ENCODE measurements around the gene GRIK4.

The GRIK4 gene

GRCh38 chr11:120858740-120859139, 347.2 kb downstream of the GRIK4 start:
- TF ChIP-seq CTCF (conservative IDR thresholded peaks at IDR 0.05; ENCODE audit: low read depth, low read length) = no peak
- H3K27ac ChIP-seq = no peak overlapping the region
- H3K36me3 ChIP-seq (ENCODE audit: insufficient read depth) = no peaks in the 10 kb centered on the region
- no peak overlapping the region for H3K4me3 ChIP-seq (IDR thresholded peaks at IDR 0.05; ENCODE audit: insufficient read depth, low read depth, low read length)
- no peak overlapping the region for H2AFZ ChIP-seq (ENCODE audit: low read depth)
- no peaks in the 10 kb centered on the region for H4K20me1 ChIP-seq (ENCODE audit: insufficient read depth)
- H3K9ac ChIP-seq = no peak overlapping the region
- no peaks in the 10 kb centered on the region for H3K27me3 ChIP-seq (ENCODE audit: insufficient read depth, low read depth)
- no peaks in the 10 kb centered on the region for H3K79me2 ChIP-seq (ENCODE audit: insufficient read depth, low read depth)
- H3K4me2 ChIP-seq = no peak overlapping the region
- H3K4me1 ChIP-seq (ENCODE audit: low read depth, poor library complexity, severe bottlenecking) = no peaks in the 10 kb centered on the region

GRCh38 chr11:120859552-120860295, 348.2 kb downstream of the GRIK4 start:
- TF ChIP-seq CTCF (conservative IDR thresholded peaks at IDR 0.05; ENCODE audit: low read depth, low read length) = no peak
- Histone ChIP-seq H3K79me2 (ENCODE audit: insufficient read depth, low read depth) (no peaks in the 10 kb centered on the region), H4K20me1 (ENCODE audit: insufficient read depth) (no peaks in the 10 kb centered on the region), H2AFZ (ENCODE audit: low read depth) (no peak overlapping the region), H3K4me2 (no peak overlapping the region), H3K27me3 (ENCODE audit: insufficient read depth, low read depth) (no peaks in the 10 kb centered on the region), H3K27ac (no peak overlapping the region), H3K4me1 (ENCODE audit: low read depth, poor library complexity, severe bottlenecking) (no peaks in the 10 kb centered on the region), H3K9ac (no peak overlapping the region), H3K4me3 (IDR thresholded peaks at IDR 0.05; ENCODE audit: insufficient read depth, low read depth, low read length) (no peak overlapping the region), H3K36me3 (ENCODE audit: insufficient read depth) (no peaks in the 10 kb centered on the region)

DNA sequence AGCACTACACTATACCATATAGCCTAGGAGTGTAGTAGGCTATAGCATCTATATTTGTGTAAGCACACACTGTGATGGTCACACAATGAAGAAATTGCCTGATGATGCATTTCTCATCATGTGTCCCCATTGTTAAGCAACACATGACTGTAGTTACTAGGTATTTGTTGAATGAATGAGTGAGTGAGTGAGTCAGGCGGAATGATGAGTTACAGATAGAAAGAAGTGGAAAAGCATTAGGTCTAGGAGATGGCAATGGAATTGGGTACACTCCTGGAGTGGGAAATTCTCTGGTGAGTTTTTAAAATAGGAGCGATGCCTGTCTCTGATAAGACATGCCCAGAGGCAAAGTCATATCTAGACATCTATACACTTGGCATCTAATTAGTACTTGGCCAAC, 351.8 kb downstream of the GRIK4 start:
- no peak overlapping the region for H3K9ac ChIP-seq
- H3K79me2 ChIP-seq (ENCODE audit: insufficient read depth, low read depth) = no peaks in the 10 kb centered on the region
- no peak overlapping the region for H3K4me3 ChIP-seq (IDR thresholded peaks at IDR 0.05; ENCODE audit: insufficient read depth, low read depth, low read length)
- no peaks in the 10 kb centered on the region for H3K27me3 ChIP-seq (ENCODE audit: insufficient read depth, low read depth)
- no peaks in the 10 kb centered on the region for H3K4me1 ChIP-seq (ENCODE audit: low read depth, poor library complexity, severe bottlenecking)
- H3K4me2 ChIP-seq = no peak overlapping the region
- no peak overlapping the region for H3K27ac ChIP-seq
- H4K20me1 ChIP-seq (ENCODE audit: insufficient read depth) = no peaks in the 10 kb centered on the region
- no peak overlapping the region for H2AFZ ChIP-seq (ENCODE audit: low read depth)
- H3K36me3 ChIP-seq (ENCODE audit: insufficient read depth) = no peaks in the 10 kb centered on the region
- no peak for TF ChIP-seq CTCF (conservative IDR thresholded peaks at IDR 0.05; ENCODE audit: low read depth, low read length)

DNA sequence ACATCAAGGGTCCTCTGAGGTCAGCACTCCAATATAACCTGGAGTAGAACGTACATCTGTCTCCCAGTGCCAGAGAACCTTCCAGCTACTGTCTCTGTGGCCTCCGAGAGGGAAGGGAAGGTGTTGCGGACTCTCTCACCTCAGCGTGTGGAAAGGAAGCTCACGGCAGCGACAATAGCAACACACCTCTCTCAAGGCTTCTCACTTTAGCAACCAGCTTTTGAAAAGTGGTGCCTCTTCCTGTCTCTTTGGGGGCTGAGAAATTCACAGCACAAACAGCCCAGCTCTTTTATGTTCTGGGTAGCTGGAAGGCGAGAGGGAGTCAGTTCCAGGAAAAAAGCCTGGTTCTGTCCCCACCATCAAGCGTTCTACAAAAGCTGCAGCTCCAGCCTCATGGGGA, 355.5 kb downstream of the GRIK4 start:
- H3K79me2 ChIP-seq (ENCODE audit: insufficient read depth, low read depth) = no peaks in the 10 kb centered on the region
- no peak for TF ChIP-seq CTCF (conservative IDR thresholded peaks at IDR 0.05; ENCODE audit: low read depth, low read length)
- no peaks in the 10 kb centered on the region for H3K4me1 ChIP-seq (ENCODE audit: low read depth, poor library complexity, severe bottlenecking)
- H3K36me3 ChIP-seq (ENCODE audit: insufficient read depth) = no peaks in the 10 kb centered on the region
- no peak overlapping the region for H2AFZ ChIP-seq (ENCODE audit: low read depth)
- no peak overlapping the region for H3K4me3 ChIP-seq (IDR thresholded peaks at IDR 0.05; ENCODE audit: insufficient read depth, low read depth, low read length)
- H3K4me2 ChIP-seq = no peak overlapping the region
- H3K27me3 ChIP-seq (ENCODE audit: insufficient read depth, low read depth) = no peaks in the 10 kb centered on the region
- H3K9ac ChIP-seq = no peak overlapping the region
- no peak overlapping the region for H3K27ac ChIP-seq
- H4K20me1 ChIP-seq (ENCODE audit: insufficient read depth) = no peaks in the 10 kb centered on the region
